Esophagus muscularis mucosa (tissue), 4 donors: ENCODE measurements around the gene SIGLEC8.

ENCODE experiments used
- EP300 ChIP-seq: sonication (generic); formaldehyde crosslinking; IDR thresholded peaks from one replicate; pipeline ENCODE4 v1.6.1; 2017; ENCODE audit warnings: antibody characterized with exemption
- POLR2A ChIP-seq: fragments of 450-650 bp; IDR thresholded peaks from one replicate; pipeline ENCODE4 v1.6.1; 2017; ENCODE audit warnings: antibody characterized with exemption, moderate library complexity, mild to moderate bottlenecking, low read depth
- POLR2AphosphoS5 ChIP-seq, 2 donors: sonication (generic); formaldehyde crosslinking; IDR thresholded peaks; one replicate each; pipeline ENCODE4 v1.6.1; 2017; ENCODE audit warnings: antibody characterized with exemption in 2 of 2
- TF ChIP-seq, protein P1 (sequence below), 3 experiments: fragments of 200-600 bp in 2 of 3; fragments of 450-650 bp in 1 of 3; sonication (generic) in 2 of 3; IDR thresholded peaks; one replicate each; pipeline ENCODE4 v1.5.1; 2017 to 2019; ENCODE audit warnings: antibody characterized with exemption in 3 of 3, mild to moderate bottlenecking in 2 of 3, moderate library complexity in 1 of 3

DNA sequence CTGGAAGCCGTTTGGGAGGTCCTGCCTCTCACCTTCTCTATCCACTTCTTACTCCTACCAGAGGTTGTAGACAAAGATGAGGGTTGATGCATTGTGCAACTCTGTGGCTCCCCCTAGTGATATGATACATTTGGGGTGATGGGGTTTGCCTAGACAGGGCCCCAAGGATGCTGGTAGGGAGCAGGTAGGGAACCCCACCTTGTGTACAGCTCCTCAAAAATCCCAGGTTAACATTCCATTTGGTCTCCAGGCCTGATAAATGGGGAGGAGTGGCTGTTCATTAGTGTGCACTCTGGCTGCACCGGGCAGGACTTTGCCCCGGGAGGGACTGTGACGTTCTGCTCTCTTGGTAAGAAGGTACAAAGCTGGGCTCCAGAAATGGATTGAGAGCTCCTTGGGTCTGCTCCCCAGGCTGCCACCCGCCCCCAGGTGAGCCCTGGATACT, 19.2 kb downstream of the SIGLEC8 start:
- TF ChIP-seq EP300 (no peak), POLR2A (no peak), POLR2AphosphoS5 (IDR thresholded peaks at IDR 0.05) (no peak)
- TF ChIP-seq, protein P1, sequence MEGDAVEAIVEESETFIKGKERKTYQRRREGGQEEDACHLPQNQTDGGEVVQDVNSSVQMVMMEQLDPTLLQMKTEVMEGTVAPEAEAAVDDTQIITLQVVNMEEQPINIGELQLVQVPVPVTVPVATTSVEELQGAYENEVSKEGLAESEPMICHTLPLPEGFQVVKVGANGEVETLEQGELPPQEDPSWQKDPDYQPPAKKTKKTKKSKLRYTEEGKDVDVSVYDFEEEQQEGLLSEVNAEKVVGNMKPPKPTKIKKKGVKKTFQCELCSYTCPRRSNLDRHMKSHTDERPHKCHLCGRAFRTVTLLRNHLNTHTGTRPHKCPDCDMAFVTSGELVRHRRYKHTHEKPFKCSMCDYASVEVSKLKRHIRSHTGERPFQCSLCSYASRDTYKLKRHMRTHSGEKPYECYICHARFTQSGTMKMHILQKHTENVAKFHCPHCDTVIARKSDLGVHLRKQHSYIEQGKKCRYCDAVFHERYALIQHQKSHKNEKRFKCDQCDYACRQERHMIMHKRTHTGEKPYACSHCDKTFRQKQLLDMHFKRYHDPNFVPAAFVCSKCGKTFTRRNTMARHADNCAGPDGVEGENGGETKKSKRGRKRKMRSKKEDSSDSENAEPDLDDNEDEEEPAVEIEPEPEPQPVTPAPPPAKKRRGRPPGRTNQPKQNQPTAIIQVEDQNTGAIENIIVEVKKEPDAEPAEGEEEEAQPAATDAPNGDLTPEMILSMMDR (IDR thresholded peaks at IDR 0.05): peak in 2 of 3 experiments; percentile 42 to 46
